DOHH2 (cell line): ENCODE measurements around the gene FUT3.
"Not testable (repeated sequence)": the region's sequence is repeated elsewhere in the genome, so short reads cannot be mapped to it uniquely, and the experiment has no call there.

Experiments
- H3F3A ChIP-seq: fragments of 200-600 bp; sonication (generic), shearing (Covaris generic); 2 replicates; pipeline ENCODE4 v1.6.0; 2016; ENCODE audit warnings: antibody characterized with exemption, mild to moderate bottlenecking; ENCODE audit not compliant: control insufficient read depth, insufficient read depth
- H3K27ac ChIP-seq: fragments of 200-600 bp; sonication (generic); 2 replicates; pipeline ENCODE4 v1.5.1; 2014; ENCODE audit warnings: low read depth, mild to moderate bottlenecking, low read length, moderate library complexity
- H3K27me3 ChIP-seq: fragments of 200-600 bp; sonication (generic); 2 replicates; pipeline ENCODE4 v1.6.1; 2014; ENCODE audit warnings: mild to moderate bottlenecking, low read length, mixed read lengths; ENCODE audit not compliant: control insufficient read depth
- H3K36me3 ChIP-seq: fragments of 200-600 bp; sonication (generic); 2 replicates; pipeline ENCODE4 v1.6.1; 2014; ENCODE audit warnings: mild to moderate bottlenecking, low read length, moderate library complexity, mixed read lengths; ENCODE audit not compliant: control insufficient read depth
- H3K4me1 ChIP-seq: fragments of 200-600 bp; sonication (generic); 2 replicates; pipeline ENCODE4 v1.6.1; 2014; ENCODE audit warnings: mild to moderate bottlenecking, low read length, mixed read lengths; ENCODE audit not compliant: control insufficient read depth
- H3K4me2 ChIP-seq: fragments of 200-600 bp; sonication (generic); 2 replicates; pipeline ENCODE4 v1.6.0; 2014; ENCODE audit warnings: mild to moderate bottlenecking, low read length, moderate library complexity
- H3K4me3 ChIP-seq: fragments of 200-600 bp; sonication (generic); 2 replicates; pipeline ENCODE4 v1.5.1; 2014; ENCODE audit warnings: mild to moderate bottlenecking, low read length, mixed read lengths
- H3K79me2 ChIP-seq: fragments of 200-600 bp; sonication (generic); 2 replicates; pipeline ENCODE4 v1.6.1; 2014; ENCODE audit warnings: mild to moderate bottlenecking, low read length, mixed read lengths; ENCODE audit not compliant: control insufficient read depth
- H3K9me2 ChIP-seq: fragments of 200-600 bp; sonication (generic); replicated peaks from 2 replicates; pipeline ENCODE4 v1.6.1; 2014; ENCODE audit warnings: mild to moderate bottlenecking, low read length, mixed read lengths; ENCODE audit not compliant: control insufficient read depth
- H3K9me3 ChIP-seq: fragments of 200-600 bp; sonication (generic); 2 replicates; pipeline ENCODE4 v1.6.1; 2014; ENCODE audit warnings: antibody characterized with exemption, low read length, mixed read lengths; ENCODE audit not compliant: control insufficient read depth, insufficient read depth
- H4K20me1 ChIP-seq: fragments of 200-600 bp; sonication (generic); 2 replicates; pipeline ENCODE4 v1.6.0; 2014; ENCODE audit warnings: low read depth, mild to moderate bottlenecking, antibody characterized with exemption, low read length, moderate library complexity; ENCODE audit not compliant: control insufficient read depth, insufficient read depth
- CTCF ChIP-seq: fragments of 200-600 bp; sonication (generic); IDR thresholded peaks from one replicate; pipeline ENCODE4 v1.5.1; 2014; ENCODE audit warnings: antibody characterized with exemption, mild to moderate bottlenecking, low read depth, low read length; ENCODE audit not compliant: poor library complexity, severe bottlenecking
- EZH2phosphoT487 ChIP-seq: fragments of 200-600 bp; sonication (generic); IDR thresholded peaks from 2 replicates; pipeline ENCODE4 v1.6.1; 2017; ENCODE audit warnings: borderline replicate concordance, mild to moderate bottlenecking, antibody characterized with exemption, low read length, moderate library complexity, mixed read lengths

Gene FUT3

GRCh38 chr19:5891572-5891937, 40.3 kb upstream of the FUT3 start:
- Histone ChIP-seq H3K36me3 (peaks cover 14% of the 10 kb centered on the region), H3K9me3 (no peaks in the 10 kb centered on the region), H3K4me3 (no peak overlapping the region), H3K27me3 (peaks cover 3% of the 10 kb centered on the region), H3F3A (0 out of 2 replicates have a peak, but pooled peaks cover 5% of the 10 kb centered on the region), H3K4me2 (no peak overlapping the region), H3K9me2 (no peaks in the 10 kb centered on the region), H4K20me1 (no peaks in the 10 kb centered on the region), H3K4me1 (no peaks in the 10 kb centered on the region), H3K79me2 (no peaks in the 10 kb centered on the region), H3K27ac (no peak overlapping the region)
- TF ChIP-seq CTCF = no peak
- TF ChIP-seq EZH2phosphoT487 = no peak

- Histone ChIP-seq H3K4me1 (no peaks in the 10 kb centered on the region), H4K20me1 (no peaks in the 10 kb centered on the region), H3K4me3 (no peak overlapping the region), H3F3A (0 out of 2 replicates have a peak, but pooled peaks cover 5% of the 10 kb centered on the region), H3K27ac (no peak overlapping the region), H3K9me2 (no peaks in the 10 kb centered on the region), H3K79me2 (no peaks in the 10 kb centered on the region), H3K36me3 (peaks cover 3% of the 10 kb centered on the region; the same call in 1 of the 2 replicates), H3K9me3 (no peaks in the 10 kb centered on the region), H3K27me3 (peaks cover 3% of the 10 kb centered on the region), H3K4me2 (no peak overlapping the region)
- TF ChIP-seq EZH2phosphoT487 = no peak
- no peak for TF ChIP-seq CTCF
Observed at GRCh38 chr19:5890099-5890498, 38.9 kb upstream of the FUT3 start.

GRCh38 chr19:5889288-5889971, 38.2 kb upstream of the FUT3 start:
- H3K36me3 ChIP-seq = no peaks in the 10 kb centered on the region
- peaks cover 3% of the 10 kb centered on the region for H3K27me3 ChIP-seq
- no peaks in the 10 kb centered on the region for H4K20me1 ChIP-seq
- H3K4me2 ChIP-seq = no peak overlapping the region
- H3K27ac ChIP-seq = no peak overlapping the region
- no peaks in the 10 kb centered on the region for H3K9me3 ChIP-seq
- no peaks in the 10 kb centered on the region for H3K4me1 ChIP-seq
- no peaks in the 10 kb centered on the region for H3K79me2 ChIP-seq
- TF ChIP-seq CTCF = no peak
- no peak for TF ChIP-seq EZH2phosphoT487
- H3K9me2 ChIP-seq = no peaks in the 10 kb centered on the region
- H3F3A ChIP-seq = 0 out of 2 replicates have a peak, but pooled peaks cover 5% of the 10 kb centered on the region
- H3K4me3 ChIP-seq = no peak overlapping the region

- H3K27ac ChIP-seq, H3K4me2 ChIP-seq, H3F3A ChIP-seq, H4K20me1 ChIP-seq, H3K9me3 ChIP-seq, H3K27me3 ChIP-seq, H3K4me1 ChIP-seq, H3K36me3 ChIP-seq, H3K4me3 ChIP-seq, H3K9me2 ChIP-seq, H3K79me2 ChIP-seq: not testable (repeated sequence)
Observed at GRCh38 chr19:5884065-5884811, 33.0 kb upstream of the FUT3 start.

GRCh38 chr19:5883157-5883873, 32.1 kb upstream of the FUT3 start:
- not testable (repeated sequence) for H3K27ac ChIP-seq, H3K9me3 ChIP-seq, H3K79me2 ChIP-seq, H3K9me2 ChIP-seq, H3K27me3 ChIP-seq, H3F3A ChIP-seq, H3K4me3 ChIP-seq, H3K4me2 ChIP-seq, H3K36me3 ChIP-seq, H4K20me1 ChIP-seq, H3K4me1 ChIP-seq
